Coronary artery (tissue), 2 donors: Measurements from ENCODE around the gene RAD51C.

ENCODE experiments used
- DNase-seq: peaks from one replicate; pipeline ENCODE4 v3.0.0-alpha.2; 2017; ENCODE audit warnings: low spot score
- H3K27ac ChIP-seq, 2 donors: fragments of 200-600 bp; sonication (generic); one replicate each; pipeline ENCODE4 v1.5.1; 2016 to 2019
- H3K4me3 ChIP-seq: fragments of 200-600 bp; sonication (generic); 2 replicates; pipeline ENCODE4 v1.5.1; 2016; ENCODE audit warnings: mild to moderate bottlenecking, moderate library complexity
- TF ChIP-seq, protein P1 (sequence below): fragments of 200-600 bp; sonication (generic); IDR thresholded peaks from one replicate; pipeline ENCODE4 v1.5.1; 2019; ENCODE audit warnings: antibody characterized with exemption

The RAD51C gene

DNA sequence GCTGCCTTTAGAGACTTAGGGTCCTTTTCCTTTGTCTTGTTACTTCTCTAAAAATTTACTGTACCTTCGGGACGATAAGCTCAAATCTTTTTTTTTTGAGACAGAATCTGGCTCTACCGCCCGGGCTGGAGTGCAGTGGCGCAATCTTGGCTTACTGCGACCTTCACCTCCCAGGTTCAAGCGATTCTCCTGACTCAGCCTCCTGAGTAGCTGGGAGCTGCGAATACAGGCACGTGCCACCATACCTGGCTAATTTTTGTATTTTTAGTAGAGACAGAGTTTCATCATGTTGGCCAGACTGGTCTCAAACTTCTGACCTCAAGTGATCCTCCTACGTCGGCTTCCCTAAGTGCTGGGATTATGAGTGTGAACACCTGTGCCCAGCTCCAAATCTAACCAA, 7.4 kb downstream of the RAD51C start:
- no peak overlapping the region for H3K27ac ChIP-seq
- H3K4me3 ChIP-seq, result no peak overlapping the region
- no peak for DNase-seq
- TF ChIP-seq, protein P1, sequence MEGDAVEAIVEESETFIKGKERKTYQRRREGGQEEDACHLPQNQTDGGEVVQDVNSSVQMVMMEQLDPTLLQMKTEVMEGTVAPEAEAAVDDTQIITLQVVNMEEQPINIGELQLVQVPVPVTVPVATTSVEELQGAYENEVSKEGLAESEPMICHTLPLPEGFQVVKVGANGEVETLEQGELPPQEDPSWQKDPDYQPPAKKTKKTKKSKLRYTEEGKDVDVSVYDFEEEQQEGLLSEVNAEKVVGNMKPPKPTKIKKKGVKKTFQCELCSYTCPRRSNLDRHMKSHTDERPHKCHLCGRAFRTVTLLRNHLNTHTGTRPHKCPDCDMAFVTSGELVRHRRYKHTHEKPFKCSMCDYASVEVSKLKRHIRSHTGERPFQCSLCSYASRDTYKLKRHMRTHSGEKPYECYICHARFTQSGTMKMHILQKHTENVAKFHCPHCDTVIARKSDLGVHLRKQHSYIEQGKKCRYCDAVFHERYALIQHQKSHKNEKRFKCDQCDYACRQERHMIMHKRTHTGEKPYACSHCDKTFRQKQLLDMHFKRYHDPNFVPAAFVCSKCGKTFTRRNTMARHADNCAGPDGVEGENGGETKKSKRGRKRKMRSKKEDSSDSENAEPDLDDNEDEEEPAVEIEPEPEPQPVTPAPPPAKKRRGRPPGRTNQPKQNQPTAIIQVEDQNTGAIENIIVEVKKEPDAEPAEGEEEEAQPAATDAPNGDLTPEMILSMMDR, result no peak

DNA sequence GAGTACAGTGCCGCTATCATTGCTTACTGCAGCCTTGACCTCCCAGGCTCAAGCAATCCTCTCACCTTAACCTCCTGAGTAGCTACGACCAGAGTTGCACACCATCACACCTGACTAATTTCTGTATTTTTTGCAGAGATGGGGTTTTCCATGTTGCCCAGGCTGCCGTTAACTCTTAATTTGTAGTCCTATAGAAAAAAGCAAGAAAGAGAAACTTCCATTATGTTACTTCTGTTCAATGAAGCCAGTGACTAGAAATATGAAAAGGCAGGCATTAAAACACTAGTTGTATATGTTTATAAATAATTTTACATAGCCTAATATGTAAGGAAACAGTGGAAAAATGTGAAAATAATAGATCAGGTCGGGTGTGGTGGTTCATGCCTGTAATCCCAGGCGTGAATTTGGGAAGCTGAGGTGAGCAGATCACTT, 9.7 kb downstream of the RAD51C start:
- no peak overlapping the region for H3K27ac ChIP-seq
- H3K4me3 ChIP-seq, result no peak overlapping the region
- TF ChIP-seq, protein P1, result no peak
- no peak for DNase-seq

DNA sequence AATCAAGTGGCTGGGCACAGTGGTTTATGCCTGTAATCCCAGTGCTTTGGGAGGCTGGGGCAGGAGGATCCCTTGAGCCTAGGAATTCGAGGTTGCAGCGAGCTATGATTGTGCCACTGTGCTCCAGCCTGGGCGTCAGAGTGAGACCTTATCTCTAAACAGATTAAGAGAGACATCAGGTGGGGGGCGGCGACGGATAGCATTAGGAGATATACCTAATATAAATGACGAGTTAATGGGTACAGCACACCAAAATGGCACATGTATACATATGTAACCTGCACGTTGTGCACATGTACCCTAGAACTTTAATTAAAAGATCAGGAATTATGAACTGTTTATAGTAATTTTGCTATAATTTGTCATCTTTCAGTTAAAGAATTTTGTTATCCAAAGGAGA, 10.3 kb downstream of the RAD51C start:
- Histone ChIP-seq H3K27ac (no peak overlapping the region), H3K4me3 (no peak overlapping the region)
- DNase-seq, result no peak
- TF ChIP-seq, protein P1, result no peak

DNA sequence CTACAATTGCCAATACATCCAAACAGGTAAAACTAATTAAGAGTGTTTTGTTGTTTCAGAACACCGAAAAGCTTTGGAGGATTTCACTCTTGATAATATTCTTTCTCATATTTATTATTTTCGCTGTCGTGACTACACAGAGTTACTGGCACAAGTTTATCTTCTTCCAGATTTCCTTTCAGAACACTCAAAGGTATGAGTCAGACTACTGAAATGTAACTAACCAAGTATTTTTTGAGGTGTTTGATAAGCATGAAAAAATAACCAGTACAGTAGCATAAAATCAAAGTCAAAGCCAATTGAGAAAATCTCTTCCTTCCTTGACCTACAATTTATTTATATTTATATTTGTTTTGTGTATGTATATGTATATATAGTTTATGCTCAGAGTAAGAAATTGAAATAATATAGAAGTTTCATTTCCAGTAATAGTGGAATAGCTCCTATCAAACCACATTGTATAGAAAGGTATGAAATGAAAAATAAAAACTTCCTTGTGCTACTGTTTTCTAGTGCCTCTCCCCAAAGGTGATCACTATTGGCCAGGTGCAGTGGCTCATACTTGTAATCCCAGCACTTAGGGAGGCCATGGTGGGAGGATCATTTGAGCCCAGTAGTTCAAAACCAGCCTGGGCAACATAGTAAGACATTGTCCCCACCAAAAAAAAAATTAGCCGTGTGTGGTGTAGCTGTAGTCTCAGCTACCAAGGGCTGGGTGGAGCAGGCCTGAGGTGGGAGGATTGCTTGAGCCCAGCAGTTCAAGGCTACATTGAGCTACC, 10.9 kb downstream of the RAD51C start:
- Histone ChIP-seq H3K27ac (no peak overlapping the region), H3K4me3 (no peak overlapping the region)
- TF ChIP-seq, protein P1, result no peak
- no peak for DNase-seq

DNA sequence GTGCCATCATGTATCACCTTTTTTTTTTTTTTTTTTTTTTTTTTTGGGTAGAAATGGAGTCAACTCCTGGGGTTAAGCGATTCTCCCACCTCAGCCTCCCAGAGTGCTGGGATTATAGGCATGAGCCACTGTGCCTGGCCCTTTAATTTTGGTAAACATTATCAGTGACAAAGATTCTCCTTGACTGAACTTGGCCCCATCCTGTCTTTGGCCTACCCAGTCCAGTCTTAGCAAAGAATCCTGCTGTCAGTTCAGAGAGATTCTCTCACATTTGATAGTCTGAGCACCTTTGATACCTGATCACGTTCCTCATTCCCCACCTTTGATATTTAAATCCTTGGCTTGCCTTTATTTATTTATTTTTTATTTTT, 11.5 kb downstream of the RAD51C start:
- TF ChIP-seq, protein P1, result no peak
- H3K27ac ChIP-seq, result no peak overlapping the region
- H3K4me3 ChIP-seq, result no peak overlapping the region
- DNase-seq, result no peak

DNA sequence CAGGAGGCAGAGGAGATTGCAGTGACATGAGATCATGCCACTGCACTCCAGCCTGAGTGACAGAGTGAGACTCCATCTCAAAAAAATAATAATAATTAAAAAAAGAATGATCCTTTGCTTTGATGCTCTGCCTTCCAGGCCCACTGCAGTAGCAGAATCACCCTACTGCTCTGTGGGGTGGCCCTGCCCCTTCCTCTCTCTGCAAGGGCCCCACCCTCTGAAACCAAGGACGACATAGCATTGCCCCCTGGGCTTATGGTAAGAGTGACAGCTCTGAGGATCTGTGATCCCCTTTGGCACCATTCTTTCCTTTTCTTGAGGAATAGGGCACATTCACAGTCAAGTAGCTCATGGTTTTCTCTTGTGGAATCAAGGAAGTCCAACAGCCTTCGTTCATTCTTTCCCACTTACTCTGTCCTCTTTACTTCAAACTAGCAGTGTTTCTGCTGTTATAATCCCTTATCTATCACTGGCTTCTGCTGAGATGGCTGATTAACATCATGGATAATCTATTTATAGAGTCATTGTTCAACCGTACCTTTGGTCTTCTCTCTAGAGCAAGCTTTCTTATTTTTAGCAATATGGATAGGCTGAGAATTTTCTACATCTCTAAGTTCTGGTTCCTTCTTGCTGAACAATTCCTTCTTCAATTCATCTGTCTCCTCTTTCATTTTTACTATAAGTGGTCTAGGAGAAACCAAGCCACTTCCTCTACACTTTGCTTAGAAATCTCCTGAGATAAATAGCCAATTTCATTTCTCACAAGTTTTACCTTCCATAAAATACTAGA, 14.1 kb downstream of the RAD51C start:
- no peak overlapping the region for H3K4me3 ChIP-seq
- no peak for DNase-seq
- TF ChIP-seq, protein P1, result no peak

More for the DNA sequence above, 14.1 kb downstream of the RAD51C start:
- H3K27ac ChIP-seq, result no peak overlapping the region
